ENCODE measurements around the gene ASPM.
"Not testable (repeated sequence)": the region's sequence is repeated elsewhere in the genome, so short reads cannot be mapped to it uniquely, and the experiment has no call there.

Gene ASPM

DNA sequence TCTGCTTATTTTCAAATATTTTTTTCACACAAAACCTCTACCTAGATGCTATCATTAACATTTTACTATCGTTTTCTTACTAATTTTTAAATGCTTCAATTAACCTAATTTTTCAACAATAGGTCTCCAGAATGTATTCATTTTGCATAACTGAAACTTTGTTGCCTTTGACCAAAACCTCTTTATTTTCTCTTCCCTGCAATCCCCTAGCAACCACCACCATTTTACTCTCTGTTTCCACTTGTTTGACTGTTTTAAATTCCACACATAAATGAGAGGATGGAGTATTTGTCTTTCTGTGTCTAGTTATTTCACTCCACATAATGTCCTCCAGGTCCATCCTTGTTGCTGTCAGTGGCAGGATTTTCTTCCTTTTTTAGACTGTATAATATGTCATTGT is 69.9 kb downstream of the ASPM start:
- no peak for DNase-seq (ENCODE audit: low spot score)

DNA sequence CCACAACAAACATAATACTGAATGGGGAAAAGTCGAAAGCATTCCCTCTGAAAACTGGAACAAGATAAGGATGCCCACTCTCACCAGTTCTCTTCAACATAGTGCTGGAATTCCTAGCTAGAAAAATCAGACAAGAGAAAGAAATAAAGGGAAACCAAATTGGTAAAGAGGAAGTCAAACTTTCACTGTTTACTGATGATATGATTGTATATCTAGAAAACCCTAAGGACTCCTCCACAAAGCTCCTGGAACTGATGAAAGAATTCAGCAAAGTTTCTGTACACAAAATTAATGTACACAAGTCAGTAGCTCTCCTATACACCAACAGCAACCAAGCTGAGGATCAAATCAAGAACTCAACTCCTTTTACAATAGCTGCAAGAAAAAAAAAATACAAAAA is 72.5 kb downstream of the ASPM start:
- DNase-seq (ENCODE audit: low spot score): no peak

DNA sequence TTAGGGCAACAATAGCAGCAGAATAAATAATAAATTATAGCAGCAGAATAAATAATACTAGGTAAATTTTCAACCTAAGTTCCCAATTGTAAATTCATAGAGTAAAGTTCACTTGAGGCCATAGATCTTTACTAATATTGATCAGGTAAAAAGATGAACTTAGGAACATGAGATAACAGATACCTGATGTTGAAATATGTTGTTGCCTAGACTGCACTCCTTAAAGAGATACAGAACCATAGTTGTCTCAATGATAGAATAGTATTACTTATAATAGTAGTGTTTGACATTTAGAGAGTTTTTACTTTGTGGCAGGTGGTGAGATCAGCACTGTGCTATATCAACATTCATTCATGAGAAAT is 79.0 kb downstream of the ASPM start:
- DNase-seq (ENCODE audit: low spot score): no peak

- DNase-seq (ENCODE audit: low spot score): no peak
Measured at GRCh38 chr1:197066719-197067456, 79.6 kb downstream of the ASPM start, which contains the start of gene F13B. F13B (minus strand) TSS chr1:197067260; CDS start chr1:197067223, 37 bp downstream.

DNA sequence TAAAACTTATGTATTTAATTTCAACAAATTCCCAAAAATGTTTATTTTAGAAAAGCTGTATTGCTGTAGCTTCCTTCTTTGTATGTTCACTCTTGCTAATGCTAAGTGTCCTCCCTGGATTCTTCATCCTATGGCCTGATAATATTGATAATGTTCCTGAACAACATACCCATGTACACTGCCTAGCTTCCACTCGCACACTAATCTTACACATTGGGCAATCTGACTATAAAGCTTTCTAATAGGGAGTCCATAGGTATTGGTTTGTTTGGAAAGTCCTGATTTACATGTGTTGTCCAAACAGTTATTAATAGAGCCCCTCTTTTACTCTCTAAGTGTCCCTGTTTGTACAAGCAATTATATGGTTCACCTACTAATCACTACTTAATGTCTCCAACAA is 80.2 kb downstream of the ASPM start:
- no peak for DNase-seq (ENCODE audit: low spot score)

DNA sequence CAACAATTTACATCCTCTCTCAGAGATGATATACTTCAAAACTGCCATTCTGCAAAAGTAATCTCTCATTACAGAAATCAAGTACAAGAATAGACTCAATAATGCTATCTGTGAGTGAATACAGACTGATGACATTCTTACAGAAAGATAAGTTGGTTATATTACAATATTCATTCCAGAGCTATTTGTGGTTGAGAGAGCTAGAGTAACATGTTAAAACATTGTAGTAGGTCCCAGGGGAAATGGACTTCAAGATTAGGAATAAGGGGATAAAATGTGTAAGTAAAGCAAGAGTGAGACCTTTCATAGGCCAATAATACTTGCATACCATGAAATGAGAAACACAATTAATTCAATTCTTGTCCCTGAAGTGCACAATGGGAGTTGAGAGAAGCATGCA is 80.9 kb downstream of the ASPM start:
- no peak for DNase-seq (ENCODE audit: low spot score)

DNA sequence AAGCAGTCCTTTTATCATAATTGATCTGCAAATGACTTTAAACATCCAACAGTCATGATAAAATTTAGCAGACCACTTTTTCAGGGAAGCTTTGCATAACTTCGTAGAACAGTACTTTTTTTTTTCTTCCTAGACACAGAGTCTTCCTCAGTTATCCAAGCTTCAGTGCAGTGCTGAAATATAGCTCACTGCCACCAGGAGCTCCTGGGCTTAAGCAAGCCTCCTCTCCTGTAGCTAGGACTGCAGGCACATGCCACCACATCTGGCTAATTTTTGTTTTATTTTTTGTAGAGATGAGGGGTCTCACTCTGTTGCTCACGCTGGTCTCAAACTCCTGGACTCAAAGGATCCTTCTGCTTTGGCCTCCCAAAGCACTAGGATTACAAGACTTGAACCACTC is 83.3 kb downstream of the ASPM start:
- DNase-seq (ENCODE audit: low spot score): no peak

- DNase-seq (ENCODE audit: low spot score): no peak
Measured at GRCh38 chr1:197062692-197063091, 83.8 kb downstream of the ASPM start.

- no peak for DNase-seq (ENCODE audit: low spot score)
Measured at GRCh38 chr1:197049100-197049499, 97.4 kb downstream of the ASPM start.

GRCh38 chr1:197042676-197043341 is 103.7 kb downstream of the ASPM start:
- DNase-seq (ENCODE audit: low spot score): no peak

GRCh38 chr1:197041486-197042353 is 104.7 kb downstream of the ASPM start:
- DNase-seq (ENCODE audit: low spot score): no peak

DNA sequence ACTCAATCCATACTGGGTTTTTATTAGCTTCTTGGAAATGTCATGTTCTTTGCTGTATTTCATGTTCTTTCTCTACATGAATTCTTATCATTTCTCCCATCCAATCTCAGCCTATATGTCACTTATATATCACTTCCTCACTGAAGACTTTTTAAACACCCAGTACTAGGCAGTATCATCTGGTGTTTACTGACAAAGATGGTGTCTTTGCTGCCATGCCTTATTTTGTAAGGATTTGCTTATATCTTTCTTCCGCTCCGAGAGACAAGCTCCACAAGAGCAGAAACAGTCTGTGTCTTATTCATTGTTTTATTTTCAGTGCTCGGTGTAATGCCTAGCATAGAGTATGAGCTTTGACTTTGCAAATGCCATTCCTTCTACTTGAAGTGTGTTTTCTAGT is 109.6 kb downstream of the ASPM start:
- no peak for DNase-seq (ENCODE audit: low spot score)

DNA sequence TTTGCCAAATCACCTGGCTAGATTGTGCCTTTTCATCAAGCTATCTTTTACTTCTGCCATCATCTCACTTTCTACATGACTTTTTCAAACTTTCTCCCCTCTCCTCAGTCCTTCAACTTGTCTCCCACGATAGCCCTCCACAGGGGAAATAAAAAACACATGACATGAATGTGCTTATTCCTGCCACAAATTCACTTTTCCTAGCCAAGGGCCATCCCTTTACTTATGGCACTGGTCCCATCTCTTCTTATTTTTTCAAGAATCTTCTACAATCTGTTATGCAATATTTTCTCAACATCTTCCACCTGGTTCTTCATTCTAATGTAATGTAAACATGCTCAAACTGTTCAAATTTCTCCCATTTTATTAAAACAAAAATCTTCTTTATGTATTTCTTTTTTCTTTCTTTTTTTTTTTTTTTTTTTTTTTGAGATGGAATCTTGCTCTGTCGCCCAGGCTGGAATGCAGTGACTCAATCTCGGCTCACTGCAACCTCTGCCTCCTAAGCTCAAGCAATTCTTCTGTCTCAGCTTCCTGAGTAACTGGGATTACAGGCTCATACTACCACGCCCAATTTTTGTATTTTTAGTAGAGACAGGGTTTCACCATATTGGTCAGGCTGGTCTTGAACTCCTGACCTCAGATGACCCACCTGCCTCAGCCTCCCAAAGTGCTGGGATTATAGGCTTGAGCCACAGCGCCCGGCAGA is 111.7 kb downstream of the ASPM start:
- DNase-seq (ENCODE audit: low spot score): not testable (repeated sequence)
